Fibroblast of pulmonary artery (primary cell): Measurements from ENCODE around the gene SOWAHC.

Experiments
- DNase-seq: peaks from one replicate; pipeline ENCODE4 v3.0.0-alpha.2; 2010; ENCODE audit warnings: low read depth
- H3K4me3 ChIP-seq: replicated peaks from 2 replicates; pipeline ENCODE4 v1.5.1; 2011; ENCODE audit warnings: low read depth, mild to moderate bottlenecking, control low read depth, low read length, moderate library complexity
- TF ChIP-seq, protein P1 (sequence below): IDR thresholded peaks from 2 replicates; pipeline ENCODE4 v1.5.1; 2011; ENCODE audit warnings: mild to moderate bottlenecking, control low read depth, low read length, inconsistent platforms; ENCODE audit errors: missing control alignments

The SOWAHC gene

DNA sequence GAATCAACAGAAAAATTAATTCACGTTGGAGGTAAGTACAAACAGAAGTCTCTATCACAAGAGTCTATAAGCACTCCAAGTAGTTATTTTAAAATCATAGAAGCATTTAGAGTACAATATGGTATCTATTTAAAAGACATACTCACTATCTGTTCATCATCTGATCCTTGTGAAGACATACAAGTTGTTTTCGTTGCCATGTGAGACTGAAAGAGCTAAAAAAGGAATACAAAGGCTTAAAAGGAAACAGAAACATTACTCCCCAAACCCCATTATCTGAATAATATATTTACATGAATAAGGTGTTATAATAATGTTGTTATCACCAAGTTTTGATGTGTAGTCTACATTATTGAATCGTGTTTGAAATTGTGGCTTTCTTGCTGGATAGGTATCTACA lies 21.3 kb upstream of the SOWAHC start:
- DNase-seq: no peak
- no peak overlapping the region for H3K4me3 ChIP-seq
- TF ChIP-seq, protein P1, sequence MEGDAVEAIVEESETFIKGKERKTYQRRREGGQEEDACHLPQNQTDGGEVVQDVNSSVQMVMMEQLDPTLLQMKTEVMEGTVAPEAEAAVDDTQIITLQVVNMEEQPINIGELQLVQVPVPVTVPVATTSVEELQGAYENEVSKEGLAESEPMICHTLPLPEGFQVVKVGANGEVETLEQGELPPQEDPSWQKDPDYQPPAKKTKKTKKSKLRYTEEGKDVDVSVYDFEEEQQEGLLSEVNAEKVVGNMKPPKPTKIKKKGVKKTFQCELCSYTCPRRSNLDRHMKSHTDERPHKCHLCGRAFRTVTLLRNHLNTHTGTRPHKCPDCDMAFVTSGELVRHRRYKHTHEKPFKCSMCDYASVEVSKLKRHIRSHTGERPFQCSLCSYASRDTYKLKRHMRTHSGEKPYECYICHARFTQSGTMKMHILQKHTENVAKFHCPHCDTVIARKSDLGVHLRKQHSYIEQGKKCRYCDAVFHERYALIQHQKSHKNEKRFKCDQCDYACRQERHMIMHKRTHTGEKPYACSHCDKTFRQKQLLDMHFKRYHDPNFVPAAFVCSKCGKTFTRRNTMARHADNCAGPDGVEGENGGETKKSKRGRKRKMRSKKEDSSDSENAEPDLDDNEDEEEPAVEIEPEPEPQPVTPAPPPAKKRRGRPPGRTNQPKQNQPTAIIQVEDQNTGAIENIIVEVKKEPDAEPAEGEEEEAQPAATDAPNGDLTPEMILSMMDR: no peak

DNA sequence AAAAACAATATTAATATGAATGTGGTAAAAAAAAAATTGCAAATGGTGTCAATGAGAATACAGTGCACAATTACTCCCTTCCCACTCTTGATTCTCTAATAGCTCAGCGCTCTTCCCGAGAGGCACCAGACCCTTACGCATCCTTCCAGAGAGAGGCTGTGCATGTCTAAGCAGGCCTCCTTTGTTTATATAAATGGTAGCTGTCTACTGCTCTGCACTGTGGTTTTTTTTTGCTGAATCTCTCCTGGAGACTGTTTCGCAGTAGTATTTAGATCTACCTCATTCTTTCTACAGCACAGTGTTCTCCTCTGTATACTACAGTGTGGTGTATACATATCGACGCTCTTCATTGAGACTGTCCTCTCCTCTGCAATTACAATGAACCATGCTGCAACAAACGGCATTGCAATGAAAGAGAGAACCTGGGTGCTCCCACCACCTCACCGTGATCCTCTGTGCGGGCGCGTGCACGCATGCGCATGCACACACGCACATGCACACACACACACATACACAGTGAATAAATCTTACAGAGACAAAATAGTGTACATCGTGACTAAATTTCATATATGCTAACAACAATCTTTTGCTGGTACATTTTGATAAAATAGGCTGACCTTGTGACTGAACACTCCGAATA lies 19.8 kb upstream of the SOWAHC start:
- no peak for DNase-seq
- no peak overlapping the region for H3K4me3 ChIP-seq
- TF ChIP-seq, protein P1: no peak

DNA sequence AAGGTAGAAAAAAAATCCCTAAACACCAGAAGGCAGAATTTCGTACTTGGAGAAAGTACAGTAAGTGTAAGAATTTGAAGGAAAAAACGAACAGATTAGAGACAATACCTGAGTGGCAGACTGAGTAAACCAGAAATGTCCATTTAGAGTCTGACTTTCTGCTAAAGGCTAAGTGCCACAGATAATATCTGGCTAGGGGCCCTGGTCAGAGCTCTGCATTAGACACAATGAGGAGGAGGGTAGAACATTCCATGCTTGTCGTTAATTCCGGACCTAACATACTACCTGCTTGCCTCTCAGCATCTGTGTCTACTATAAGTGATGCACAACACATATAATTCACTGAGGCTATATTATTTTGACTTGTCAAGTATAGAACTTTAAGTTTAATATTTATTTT lies 18.5 kb upstream of the SOWAHC start:
- TF ChIP-seq, protein P1: no peak
- H3K4me3 ChIP-seq: no peak overlapping the region
- DNase-seq: no peak

DNA sequence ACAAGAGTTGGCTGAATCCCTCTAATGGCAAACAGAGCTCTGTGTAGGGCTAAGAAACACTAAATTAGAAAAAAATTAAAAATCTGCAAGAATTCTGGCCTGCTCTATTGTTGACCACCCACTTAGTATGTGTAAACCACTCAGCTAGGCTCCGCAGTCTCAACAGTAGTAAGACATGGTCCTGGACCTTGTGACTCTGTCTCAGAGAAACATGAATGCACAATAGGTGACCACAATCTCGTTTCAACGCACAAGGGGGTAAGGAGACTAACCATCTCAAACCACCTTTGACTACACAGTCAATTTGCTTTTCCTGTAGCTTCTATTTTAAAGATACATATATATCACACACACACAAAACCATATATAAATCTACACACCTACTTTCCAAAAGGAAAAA lies 16.9 kb upstream of the SOWAHC start:
- TF ChIP-seq, protein P1: no peak
- no peak overlapping the region for H3K4me3 ChIP-seq
- DNase-seq: no peak

DNA sequence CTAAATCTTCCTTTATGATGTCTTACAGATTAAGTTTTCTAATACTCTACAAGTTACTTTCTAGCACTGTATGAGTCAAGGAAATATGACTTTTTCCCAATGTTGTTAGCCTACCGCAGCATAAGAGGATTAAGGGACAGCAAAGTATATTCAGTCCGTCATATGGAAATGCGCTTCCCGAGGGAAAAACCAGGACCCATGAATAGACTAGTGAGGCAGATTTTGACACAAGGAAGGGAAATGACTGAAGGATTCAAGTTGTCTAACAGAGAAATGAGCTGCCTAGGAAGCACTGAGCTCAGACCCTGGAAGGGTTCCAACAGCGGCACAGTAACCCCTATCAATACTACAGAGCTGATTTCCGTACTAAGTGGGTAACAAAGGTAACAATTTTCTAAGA lies 12.4 kb upstream of the SOWAHC start:
- TF ChIP-seq, protein P1: no peak
- no peak overlapping the region for H3K4me3 ChIP-seq

DNA sequence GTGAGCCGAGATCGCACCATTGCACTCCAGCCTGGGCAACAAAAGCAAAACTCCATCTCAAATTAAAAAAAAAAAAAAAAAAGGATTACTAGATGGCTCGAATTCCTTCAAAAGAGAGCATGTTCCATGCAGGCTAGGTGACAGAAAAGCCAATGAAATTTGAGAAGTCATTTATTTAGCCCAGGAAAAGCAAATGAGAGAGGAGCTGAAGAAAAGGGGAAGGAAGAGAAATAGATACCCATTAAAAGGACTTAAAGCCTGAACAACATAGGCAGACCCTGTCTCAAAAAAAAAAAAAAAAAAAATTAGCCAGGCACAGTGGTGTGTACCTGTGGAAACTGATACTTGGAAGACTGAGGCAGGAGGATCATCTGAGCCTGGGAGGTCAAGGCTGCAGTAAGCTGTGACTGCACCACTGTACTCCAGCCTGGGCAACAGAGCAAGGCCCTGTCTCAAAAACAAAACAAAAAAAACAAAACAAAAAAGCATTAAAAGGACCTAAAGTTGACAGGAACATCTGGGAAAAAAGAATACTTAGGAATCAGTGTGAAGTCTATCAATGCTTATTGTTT lies 11.5 kb upstream of the SOWAHC start:
- H3K4me3 ChIP-seq: no peak overlapping the region
- TF ChIP-seq, protein P1: no peak
- DNase-seq: no peak

More for the DNA sequence above, 12.4 kb upstream of the SOWAHC start:
- peak; percentile 42 for DNase-seq

DNA sequence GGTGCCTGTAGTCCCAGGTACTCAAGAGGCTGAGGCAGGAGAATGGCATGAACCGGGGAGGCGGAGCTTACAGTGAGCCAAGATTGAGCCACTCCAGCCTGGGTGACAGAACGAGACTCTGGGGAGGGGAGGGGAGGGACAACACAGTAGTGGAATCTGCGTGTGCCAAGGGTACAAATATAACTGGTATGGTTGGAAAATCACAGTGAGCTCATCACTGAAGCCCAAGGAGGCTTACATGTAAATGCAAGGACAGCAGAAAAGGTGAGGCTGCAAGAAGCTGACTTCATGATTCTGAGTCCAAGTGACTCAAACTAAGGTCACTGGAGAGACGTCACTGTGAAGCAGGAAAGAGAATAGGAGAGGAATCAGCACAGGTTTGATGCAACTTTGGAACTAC lies 9.6 kb upstream of the SOWAHC start:
- no peak overlapping the region for H3K4me3 ChIP-seq
- DNase-seq: peak; percentile 63
- TF ChIP-seq, protein P1: no peak
